HG02759 (cell line): ENCODE measurements around the gene TRIO.

ENCODE experiments used
- ATAC-seq: cut with Tn5 transposase; IDR thresholded peaks from one replicate; pipeline ENCODE4 v1.9.1; 2021; ENCODE audit warnings: mild to moderate bottlenecking, moderate library complexity; ENCODE audit not compliant: unreplicated experiment

TRIO gene

GRCh38 chr5:14183187-14183939, 40.2 kb downstream of the TRIO start:
- no peak for ATAC-seq

- ATAC-seq = no peak
These were observed 40.9 kb downstream of the TRIO start for GRCh38 chr5:14184082-14184481.

DNA sequence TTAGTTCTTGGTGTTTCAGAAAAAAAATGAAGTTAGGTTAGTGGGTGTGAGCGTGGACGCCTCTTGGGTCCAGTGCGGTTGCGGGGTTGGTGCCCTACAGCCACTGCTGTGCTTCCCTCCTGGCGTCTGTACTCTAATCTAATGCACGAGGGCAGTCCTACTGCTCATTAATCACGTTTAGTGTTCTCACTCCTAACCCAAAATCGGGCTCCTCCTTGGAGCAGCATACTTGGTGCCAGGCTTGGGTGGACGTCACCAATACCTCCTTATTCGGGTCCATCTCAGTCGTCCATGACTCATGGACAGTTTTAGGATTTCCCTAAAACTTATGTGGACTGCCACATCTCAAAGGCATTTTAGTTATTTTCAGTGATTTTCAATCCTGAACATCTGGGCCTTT, 41.6 kb downstream of the TRIO start:
- ATAC-seq = no peak

DNA sequence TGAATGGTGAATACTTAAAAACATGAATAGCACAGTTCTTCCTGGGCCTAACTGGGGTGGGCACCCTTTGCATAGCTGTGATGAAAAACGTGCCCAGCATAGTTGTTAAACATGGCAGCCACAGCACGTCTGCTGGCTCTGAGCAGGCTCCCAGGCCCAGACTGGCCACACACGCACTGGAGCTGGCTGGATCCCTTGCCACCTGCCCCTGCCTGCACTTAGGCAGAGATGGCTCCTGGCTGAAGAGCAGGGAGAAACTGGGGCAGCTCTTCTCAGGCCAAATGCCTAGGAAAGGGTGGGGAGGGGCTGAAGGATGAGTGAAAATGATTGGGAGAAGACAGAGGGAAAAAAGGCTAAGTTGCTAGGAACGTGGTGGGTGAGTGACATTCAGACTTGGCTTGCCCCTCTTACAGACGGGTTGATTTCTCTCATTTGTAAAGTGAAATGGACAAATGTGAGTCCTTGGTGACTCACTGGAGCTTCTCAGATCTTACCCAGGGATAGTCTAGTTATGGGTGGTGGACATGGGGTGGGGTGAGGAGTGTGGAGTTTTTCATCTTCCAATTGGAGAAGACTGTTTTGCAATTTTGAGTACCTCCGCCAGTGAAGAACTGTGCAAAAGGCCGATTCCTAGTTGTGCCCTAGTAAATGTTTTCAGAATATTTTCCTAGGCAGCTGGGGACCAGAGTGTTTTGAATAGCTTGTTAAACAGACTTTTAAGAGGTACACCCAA, 42.4 kb downstream of the TRIO start:
- ATAC-seq = no peak

DNA sequence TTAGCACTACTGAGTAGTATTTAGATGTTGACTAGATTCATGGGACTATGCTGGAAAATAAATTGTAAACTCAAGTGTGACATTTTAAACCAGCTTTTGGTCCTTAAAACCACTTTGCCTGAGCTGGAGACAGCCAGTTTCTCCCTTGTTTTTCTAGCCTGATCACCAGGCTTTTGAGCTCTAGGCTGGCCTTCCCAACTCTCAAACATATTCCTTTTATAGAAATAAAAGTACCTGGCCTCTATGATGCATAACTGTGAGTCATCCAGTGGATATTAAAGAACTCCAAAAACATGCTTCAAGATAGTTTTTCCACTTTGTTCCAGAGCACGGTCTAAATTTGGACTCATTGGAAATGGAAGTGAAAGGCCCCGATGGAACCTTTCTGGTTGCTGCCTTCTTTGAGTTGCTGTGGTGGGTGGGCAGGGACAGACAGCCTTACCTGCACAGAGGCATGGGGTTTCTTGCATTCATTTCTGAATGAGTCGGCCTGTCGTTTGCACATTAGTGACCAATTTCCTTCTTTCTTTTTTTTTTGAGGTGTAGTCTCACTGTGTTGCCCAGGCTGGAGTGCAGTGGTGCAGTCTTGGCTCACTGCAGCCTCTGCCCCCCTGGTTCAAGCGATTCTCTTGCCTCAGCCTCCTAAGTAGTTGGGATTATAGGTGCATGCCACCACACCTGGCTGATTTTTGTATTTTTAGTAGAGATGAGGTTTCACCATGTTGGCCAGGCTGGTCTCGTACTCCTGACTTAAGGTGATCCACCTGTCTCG, 43.1 kb downstream of the TRIO start:
- no peak for ATAC-seq

DNA sequence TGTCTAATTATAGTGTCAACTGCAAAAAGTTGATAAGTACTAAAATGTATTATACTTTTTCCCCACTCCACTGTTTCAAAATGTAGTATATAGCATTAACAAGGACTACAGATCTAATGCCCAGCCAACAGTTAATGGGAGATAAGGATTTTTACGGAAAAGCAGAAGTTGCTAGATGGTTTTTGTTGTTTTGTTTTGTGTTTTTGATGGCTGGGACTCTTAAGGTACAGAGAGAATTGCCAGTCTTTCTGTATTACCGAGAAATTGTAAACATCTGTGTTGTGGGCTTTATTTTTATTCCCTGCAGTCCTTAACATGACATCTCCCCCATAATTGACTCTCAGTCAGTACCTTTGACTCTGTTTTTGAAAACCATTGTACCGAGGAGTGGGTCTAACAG, 44.0 kb downstream of the TRIO start:
- no peak for ATAC-seq

DNA sequence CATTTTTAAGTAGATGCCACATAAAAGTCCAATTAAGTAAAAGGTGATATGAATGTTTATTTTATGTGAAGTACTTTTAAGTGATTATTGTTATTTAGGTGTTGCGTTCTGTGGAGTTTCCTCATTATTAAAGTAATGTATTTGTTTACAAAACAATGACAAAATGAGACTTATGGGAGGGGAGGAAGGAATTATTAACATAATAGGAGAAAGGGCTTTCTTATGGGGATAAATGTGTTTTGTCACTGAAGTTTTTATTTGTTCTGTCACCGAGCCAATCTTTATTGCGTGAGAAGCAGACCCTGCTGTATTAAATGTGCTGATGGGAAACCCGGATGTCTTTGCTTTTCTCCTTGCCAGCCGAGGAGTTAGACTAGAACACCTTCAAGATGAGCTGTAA, 44.5 kb downstream of the TRIO start:
- no peak for ATAC-seq

- no peak for ATAC-seq
These were observed 45.6 kb downstream of the TRIO start for GRCh38 chr5:14188778-14189177.

DNA sequence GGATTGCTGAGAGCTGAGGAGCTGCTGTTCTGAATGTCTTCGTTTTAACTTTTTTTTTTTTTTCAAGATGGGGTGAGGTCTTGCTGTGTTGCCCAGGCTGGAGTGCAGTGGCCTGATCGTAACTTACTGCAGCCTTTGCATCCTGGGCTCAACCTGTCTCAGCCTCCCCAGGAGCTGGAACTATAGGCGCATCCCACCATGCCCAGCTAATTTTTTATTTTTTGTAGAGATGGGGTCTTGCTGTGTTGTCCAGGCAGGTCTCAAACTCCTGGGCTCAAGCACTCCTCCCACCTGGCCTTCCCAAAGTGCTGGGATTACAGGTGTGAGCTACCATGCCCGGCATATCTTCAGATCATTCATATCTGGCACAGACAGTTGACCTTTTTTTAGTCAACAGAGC, 46.5 kb downstream of the TRIO start:
- ATAC-seq = no peak

- no peak for ATAC-seq
These were observed 47.3 kb downstream of the TRIO start for GRCh38 chr5:14190194-14191164.

DNA sequence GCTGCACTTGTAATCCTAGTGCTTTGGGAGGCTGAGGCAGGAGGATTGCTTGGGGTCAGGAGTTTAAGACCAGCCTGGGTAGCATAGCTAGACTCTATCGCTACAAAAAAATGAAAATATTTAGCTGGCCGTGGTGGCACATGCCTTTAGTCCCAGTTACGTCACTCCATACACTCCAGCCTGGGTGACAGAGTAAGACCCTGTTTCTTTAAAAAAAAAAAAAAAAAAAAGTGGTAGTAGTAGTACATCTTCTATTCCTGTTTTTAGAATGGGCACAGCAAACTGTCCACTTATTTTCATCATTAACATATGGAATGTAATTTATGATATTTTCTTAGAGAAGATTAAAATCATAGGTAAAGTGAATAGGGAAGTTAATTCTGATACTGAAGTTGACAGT, 48.2 kb downstream of the TRIO start:
- ATAC-seq = no peak

- ATAC-seq = no peak
These were observed 50.4 kb downstream of the TRIO start for GRCh38 chr5:14193496-14193895.

GRCh38 chr5:14195588-14195987, 52.4 kb downstream of the TRIO start:
- no peak for ATAC-seq

DNA sequence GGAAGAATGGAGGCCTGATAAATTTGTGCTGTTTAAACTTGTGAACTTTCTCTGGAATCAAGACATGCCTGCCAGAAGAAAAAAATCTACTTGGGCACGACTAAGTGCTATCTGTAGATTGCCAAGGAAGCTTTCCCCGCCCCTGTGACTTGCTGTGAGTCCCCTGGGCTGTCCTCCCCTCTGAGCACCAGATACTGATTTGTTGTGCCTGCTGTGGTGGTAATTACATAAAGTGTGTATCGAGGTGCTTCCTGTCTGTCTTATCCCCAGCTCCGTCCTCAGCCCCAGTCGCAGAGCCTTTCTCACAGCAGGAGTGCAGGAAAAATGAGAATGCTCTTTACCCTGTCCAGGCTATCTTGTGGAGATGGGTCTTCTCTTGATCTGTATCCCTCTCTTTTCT, 53.9 kb downstream of the TRIO start:
- no peak for ATAC-seq

DNA sequence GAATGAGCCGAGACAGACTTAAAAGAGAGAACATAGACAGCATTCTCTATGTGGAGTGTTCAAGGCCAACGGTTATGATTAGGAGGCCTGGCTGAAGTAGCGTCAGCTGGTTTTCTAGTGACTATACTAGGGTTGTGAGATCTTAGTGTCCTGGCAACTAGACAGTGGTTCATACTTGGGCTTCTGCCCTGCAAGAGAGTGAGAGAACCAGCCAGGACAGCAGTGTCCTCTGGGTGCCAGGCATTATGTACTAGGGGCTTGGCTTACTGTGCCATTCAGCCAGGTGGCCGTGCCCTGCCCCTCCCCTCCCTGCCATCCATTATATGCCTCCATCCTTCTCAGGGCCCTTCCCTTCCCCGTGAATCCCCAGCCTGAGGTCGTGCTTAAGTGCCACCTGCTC, 56.8 kb downstream of the TRIO start:
- ATAC-seq = no peak

DNA sequence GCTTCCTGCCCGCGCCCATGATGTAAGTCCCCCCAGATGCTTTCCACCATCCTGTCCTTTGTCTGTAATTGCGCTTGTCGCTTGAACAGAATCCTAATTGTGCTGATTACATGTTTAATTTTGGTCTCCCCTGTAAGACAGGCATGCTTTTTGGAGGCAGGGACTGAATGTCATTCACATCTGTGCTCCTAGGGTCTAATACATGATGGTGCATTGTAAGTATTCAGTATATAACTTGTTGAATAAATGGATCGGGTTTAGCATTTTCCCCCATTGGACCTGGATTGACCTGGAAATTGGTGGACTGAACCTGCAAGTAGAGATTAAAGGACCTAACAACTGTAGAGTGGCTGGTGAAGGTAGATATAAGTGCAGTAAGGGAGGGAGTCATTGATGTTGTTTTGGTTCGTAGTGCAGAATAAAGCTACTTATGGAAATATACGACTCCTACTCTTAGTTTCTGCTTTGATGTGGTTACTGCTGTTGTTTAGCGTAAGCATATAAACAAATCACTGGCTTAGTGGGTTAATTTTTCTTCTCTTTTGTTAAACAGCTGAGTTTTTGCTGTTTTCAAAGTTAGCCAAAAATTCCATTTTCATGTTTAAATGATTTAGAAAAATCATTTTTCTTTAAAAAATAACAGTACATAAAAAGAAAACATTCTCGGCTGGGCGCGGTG, 57.3 kb downstream of the TRIO start:
- ATAC-seq = no peak

DNA sequence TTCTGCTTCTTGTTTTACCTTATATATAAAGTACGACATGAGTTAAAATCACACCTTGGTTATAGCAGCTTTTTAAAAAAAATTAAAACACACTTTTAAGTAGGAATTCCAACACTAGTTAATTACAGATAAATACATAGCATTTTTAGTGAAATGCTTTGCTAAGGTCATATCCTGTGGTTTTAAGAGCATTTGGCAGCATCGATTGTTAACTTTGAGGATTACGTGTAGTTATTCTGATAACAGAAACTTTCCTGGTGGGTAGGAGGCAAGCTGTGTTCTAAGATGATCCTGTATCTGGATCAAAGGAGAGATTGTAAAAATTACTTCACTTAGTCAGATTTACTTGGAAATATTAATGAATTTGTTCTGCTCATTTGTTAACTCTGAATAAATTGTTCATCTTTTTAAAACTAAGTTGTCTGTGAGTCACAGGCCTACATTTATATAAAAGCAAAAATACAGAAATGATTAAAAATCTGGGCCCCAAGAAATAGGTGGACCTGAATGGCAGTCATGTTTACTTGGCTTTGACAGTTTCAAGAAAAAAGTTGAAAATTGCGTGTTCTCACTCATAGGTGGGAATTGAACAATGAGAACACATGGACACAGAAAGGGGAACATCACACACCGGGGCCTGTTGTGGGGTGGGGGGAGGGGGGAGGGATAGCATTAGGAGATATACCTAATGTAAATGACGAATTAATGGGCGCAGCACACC, 58.3 kb downstream of the TRIO start:
- no peak for ATAC-seq

DNA sequence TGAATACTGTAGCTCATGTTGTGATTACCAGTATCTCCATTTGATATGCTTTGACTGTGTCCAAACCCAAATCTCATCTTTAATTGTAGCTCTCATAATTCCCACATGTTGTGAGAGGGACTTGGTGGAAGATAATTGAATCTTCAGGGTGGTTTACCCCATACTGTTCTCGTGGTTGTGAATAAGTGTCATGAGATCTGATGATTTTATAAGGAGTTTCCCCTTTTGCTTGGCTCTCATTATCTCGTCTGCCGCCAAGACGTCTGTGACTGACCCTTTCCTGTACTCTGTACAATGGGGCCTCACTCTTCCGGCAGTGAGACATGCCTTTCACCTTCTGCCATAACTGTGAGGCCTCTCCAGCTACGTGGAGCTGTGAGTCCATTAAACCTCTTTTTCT, 59.3 kb downstream of the TRIO start:
- no peak for ATAC-seq

- no peak for ATAC-seq
These were observed 61.0 kb downstream of the TRIO start for GRCh38 chr5:14204011-14204670.
